ENCODE results near the gene PUSL1.

Gene PUSL1

GRCh38 chr1:1344655-1345361 lies 36.4 kb downstream of the PUSL1 start:
- peak; percentile 76 for TF ChIP-seq CTCF (IDR thresholded peaks at IDR 0.05; ENCODE audit: low read depth, low read length)
- H3K4me3 ChIP-seq (ENCODE audit: low read depth, low read length): no peak overlapping the region

- TF ChIP-seq CTCF (IDR thresholded peaks at IDR 0.05; ENCODE audit: low read depth, low read length): no peak
- no peak overlapping the region for H3K4me3 ChIP-seq (ENCODE audit: low read depth, low read length)
These were observed 37.0 kb downstream of the PUSL1 start for GRCh38 chr1:1345384-1345783.

GRCh38 chr1:1345860-1346500 lies 37.6 kb downstream of the PUSL1 start:
- no peak for TF ChIP-seq CTCF (IDR thresholded peaks at IDR 0.05; ENCODE audit: low read depth, low read length)
- no peak overlapping the region for H3K4me3 ChIP-seq (ENCODE audit: low read depth, low read length)

GRCh38 chr1:1346501-1346890 lies 38.1 kb downstream of the PUSL1 start:
- H3K4me3 ChIP-seq (ENCODE audit: low read depth, low read length): no peak overlapping the region
- no peak for TF ChIP-seq CTCF (IDR thresholded peaks at IDR 0.05; ENCODE audit: low read depth, low read length)

- H3K4me3 ChIP-seq (ENCODE audit: low read depth, low read length): peak overlapping the region; percentile 74
- TF ChIP-seq CTCF (IDR thresholded peaks at IDR 0.05; ENCODE audit: low read depth, low read length): no peak
These were observed 38.7 kb downstream of the PUSL1 start for GRCh38 chr1:1347026-1347595.

GRCh38 chr1:1347663-1348419 lies 39.4 kb downstream of the PUSL1 start:
- no peak for TF ChIP-seq CTCF (IDR thresholded peaks at IDR 0.05; ENCODE audit: low read depth, low read length)
- H3K4me3 ChIP-seq (ENCODE audit: low read depth, low read length): peak overlapping the region; percentile 74
